ENCODE results near the gene TMEM40.
"Not testable (repeated sequence)": the region's sequence is repeated elsewhere in the genome, so short reads cannot be mapped to it uniquely, and the experiment has no call there.

Gene TMEM40

DNA sequence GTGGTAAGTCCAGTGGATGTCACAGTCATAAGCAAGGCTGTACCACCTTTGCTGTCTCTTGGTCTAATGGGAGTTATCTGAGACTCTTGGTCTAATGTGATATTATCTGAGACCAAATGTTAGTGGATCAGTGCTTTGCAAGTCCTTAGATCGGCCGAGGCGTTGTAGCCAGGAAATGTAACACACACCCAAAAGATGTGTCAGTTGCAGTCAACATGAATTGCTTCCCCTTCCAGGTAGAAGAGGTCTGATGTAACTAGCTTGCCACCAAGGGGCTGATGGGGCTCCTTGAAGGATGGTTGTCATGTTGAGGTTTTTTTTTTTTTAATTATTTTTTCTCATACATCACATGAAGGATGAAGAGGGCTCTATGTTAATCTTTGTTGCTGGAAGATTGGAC, 49.7 kb downstream of the TMEM40 start:
- DNase-seq = no peak

DNA sequence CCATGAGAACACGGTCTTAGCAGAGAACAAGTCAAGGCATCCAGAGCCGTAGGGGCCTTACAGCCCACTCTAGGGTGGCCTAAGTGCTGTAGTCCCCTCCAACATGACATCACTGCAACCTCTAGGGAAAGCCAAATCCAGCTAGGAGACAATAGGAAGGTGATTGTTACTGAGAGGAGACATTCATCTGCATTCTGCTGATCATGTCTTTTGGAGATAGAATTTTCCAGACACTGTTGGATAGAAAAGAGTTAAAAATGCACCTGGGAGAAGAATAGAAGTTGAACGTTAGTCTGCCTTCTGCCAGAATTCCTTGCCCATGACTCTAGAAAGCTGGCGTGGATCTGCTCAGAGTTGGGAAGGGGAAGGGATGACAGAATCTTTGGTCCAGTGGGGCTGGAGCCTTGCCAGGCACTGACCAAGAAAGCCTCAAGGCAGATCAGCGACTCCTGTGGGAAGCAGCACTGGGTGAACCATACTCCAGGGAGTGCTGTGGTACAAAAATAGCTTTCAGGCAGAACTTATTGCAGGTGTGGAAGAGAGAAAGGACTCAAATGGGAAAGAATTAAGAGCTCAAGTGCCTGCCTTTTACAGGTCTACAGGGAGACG, 50.4 kb downstream of the TMEM40 start:
- DNase-seq = no peak

DNA sequence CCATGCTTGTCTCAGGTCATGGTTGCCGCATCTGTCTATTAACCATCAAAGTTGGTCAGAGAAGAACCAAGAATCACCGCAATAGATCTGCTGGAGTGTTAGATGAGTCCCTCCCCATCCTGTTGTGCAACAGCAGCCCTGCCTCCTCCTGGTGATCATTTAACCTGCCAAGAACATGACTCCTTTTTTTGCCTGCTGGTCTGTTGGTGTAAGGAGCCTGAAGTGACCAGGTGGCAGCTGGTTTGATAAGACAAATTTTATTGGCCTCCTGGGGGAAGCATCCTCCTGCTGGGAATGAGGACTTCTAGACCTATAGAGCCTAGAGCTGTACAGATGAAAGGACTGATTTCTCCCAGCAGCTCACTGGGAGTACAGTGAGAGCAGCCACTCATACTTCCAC, 51.6 kb downstream of the TMEM40 start:
- peak; percentile 55 for DNase-seq

GRCh38 chr3:12706504-12707253, 52.4 kb downstream of the TMEM40 start:
- DNase-seq = peak; percentile 62

DNA sequence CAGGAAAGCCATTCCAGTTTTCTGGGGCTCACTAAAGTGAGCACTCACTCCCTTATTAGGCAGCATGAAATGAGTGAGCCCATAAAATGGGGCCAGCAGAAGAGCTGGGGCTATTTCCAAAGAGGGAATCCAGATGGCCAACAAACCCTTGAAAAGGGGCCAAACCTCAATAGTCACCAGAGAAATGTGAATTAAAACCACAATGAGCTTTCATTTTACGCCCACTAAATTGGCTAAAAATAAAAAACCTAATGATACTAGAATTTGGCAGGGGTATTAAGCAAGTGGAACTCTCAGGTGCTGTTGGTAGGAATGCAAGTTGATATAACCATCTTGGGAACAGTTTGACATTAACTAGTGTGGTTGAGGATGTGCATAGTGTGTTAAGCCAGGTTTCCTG, 53.1 kb downstream of the TMEM40 start:
- no peak for DNase-seq

GRCh38 chr3:12705374-12705926, 53.6 kb downstream of the TMEM40 start:
- no peak for DNase-seq

GRCh38 chr3:12702501-12702900, 56.6 kb downstream of the TMEM40 start:
- DNase-seq = no peak

DNA sequence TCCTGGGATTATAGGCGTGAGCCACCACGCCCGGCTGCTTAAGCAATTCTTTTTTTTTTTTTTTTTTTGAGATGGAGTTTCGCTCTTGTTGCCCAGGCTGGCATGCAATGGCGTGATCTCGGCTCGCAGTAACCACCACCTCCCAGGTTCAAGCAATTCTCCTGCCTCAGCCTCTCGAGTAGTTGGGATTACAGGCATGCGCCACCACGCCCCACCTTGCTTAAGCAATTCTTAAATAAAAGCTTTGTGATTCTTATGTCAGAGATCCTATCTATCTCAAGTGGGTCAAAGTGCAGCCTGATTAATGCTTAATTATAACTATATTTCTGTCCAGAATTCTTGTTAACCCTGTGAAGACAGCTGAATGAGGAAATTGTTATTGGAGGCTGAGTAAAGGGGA, 57.5 kb downstream of the TMEM40 start:
- DNase-seq = not testable (repeated sequence)

- DNase-seq = no peak
These were observed 58.3 kb downstream of the TMEM40 start for GRCh38 chr3:12700800-12701199.

DNA sequence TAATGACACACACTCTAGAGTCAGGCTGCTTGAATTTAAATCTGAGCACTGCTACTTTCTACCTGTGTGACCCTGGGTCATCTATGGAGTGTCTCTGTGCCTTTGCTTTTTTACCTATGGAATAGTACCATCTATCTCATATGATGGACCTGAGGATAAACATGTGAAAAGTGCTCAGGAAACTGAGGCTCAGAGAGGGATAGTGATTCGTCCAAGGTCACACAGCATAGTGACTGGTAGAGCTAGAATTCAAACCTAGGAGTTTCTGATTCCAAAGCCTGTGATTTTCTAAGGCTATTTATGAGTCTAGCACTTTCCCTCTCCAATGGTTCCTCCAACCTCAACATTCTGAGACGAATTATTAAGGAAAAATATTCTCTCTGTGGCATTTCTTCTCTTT, 63.1 kb downstream of the TMEM40 start:
- no peak for DNase-seq

- no peak for DNase-seq
These were observed 63.9 kb downstream of the TMEM40 start for GRCh38 chr3:12695112-12695511.

GRCh38 chr3:12692444-12692843, 66.6 kb downstream of the TMEM40 start:
- DNase-seq = no peak

DNA sequence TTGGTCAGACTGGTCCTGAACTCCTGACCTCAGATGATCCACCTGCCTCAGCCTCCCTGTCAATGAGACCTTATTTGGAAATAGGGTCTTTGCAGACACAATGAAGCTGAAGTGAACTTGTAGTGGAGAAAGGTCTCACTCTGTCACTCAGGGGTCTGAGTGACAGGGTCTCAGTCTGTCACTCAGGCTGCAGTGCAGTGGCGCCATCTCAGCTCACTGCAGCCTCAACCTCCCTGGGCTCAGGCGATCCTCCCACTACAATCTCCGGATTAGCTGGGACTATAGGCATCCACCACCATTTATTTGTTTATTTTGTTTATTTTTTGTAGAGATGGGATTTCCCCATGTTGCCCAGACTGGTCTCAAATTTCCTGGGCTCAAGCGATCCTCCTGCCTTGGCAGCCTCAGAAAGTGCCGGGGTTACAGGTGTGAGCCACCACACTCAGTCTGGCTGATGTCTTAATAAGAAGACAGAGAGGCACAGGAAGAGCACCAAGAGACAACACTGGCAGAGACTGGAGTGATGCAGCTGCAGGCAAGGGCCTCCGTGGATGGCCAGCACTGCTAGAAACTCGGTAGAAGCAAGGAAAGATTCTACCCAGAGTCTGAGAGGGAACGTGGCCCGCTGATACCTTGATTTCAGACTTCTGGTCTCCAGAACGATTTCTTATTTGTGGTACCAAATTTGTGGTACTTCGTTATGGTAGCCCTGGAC, 68.9 kb downstream of the TMEM40 start:
- no peak for DNase-seq

DNA sequence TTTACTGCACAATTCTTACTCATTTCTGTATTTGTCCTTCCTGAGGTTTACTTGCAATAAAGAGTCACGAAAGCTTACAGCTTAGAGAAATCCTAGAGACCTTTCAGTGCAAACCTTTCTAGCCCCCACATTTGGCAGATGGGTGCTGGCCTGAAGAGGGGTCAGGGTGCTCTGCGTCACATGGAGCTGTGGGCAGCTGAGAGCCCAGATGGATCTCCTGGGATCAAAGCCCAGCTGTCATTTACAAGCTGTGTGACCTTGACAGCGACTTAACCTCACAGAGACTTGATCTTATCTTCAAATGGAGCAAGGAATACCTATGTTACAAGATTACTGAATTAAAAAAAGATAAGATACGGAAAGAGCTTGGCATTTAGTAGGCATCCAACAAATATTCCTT, 71.1 kb downstream of the TMEM40 start:
- no peak for DNase-seq

DNA sequence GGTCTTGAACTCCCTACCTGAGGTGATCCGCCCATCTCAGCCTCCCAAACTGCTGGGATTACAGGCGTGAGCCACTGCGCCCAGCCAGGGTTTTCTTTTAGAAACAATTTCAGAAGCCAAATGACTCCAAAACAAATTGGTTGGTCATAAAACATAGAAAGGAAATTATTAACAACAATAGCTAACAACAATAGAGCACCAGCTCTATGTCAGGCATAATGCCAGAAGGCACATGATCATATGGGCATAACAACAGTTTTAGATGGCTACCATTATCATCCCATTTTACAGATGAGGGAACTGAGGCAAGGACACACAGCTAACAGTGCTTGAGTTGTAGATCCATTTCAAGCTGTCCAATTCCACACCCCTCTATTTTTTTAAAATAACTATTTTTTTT, 73.0 kb downstream of the TMEM40 start:
- no peak for DNase-seq

Measured in DMS 273 treated with DMSO at 0.1 percent for 48 hours (cell line).